ENCODE results near the gene BEND6. TPM values are rescaled to one million over a fixed set of nuclear protein-coding genes. Genes with fewer than 3 reads are reported as not detected.
A peak's percentile ranks its signal among the peaks of the same experiment; 100 is the strongest.

BEND6 gene
- total and polyA plus RNA-seq, 2 of the 4 experiments (the other 2 are of a cell fraction): 4.1 to 9.7 TPM

DNA sequence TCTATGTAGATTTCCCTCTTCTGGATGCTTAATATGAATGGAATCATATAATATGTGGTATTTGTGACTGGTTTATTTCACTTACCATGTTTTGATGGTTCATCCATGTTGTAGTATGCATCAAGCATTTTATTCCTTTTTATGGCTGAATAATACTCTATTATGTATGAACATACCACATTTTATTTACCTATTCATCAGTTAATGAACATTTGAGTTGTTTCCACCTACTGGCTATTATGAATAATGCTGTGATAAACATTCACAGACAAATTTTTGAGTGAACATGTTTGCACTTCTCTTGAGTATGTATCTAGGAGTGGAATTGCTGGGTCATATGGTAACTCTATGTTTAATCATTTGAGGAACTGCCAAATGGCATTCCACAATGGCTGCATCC is 120.2 kb downstream of the BEND6 start:
- DNase-seq (peak; percentile 11), ATAC-seq (ENCODE audit: low read depth) (no peak)
- Histone ChIP-seq H3K14ac (replicated peaks; ENCODE audit: low read depth, low read length) (no peak overlapping the region), H3K9ac (ENCODE audit: low read depth, low read length) (no peak overlapping the region), H2AFZ (replicated peaks; ENCODE audit: low read length, poor library complexity) (no peak overlapping the region), H4K8ac (ENCODE audit: low read depth in 2 of 2, low read length in 2 of 2) (no peak overlapping the region), H3K27me3 (ENCODE audit: control insufficient read depth, insufficient read depth, low read length) (no peaks in the 10 kb centered on the region), H3K36me3 (ENCODE audit: control insufficient read depth, insufficient read depth, low read length) (no peaks in the 10 kb centered on the region; the same call in 1 of the 2 replicates), H3K79me1 (ENCODE audit: low read depth in 1 of 2, low read length in 2 of 2) (0 out of 4 replicates have a peak, but pooled peaks cover 0 to 3% of the 10 kb centered on the region in 2 experiments), H3K9me1 (ENCODE audit: insufficient read depth, low read length) (no peaks in the 10 kb centered on the region; the same call in 1 of the 2 replicates), H3K4ac (ENCODE audit: low read depth, low read length) (no peak overlapping the region), H3K27ac (ENCODE audit: insufficient read depth, low read length) (no peak overlapping the region), H2BK15ac (ENCODE audit: low read depth, low read length) (no peak overlapping the region), H3K18ac (ENCODE audit: low read depth, low read length) (no peak overlapping the region), H3K9me3 (ENCODE audit: control insufficient read depth, insufficient read depth, low read length) (no peaks in the 10 kb centered on the region; the same call in 1 of the 2 replicates), H3K23ac (ENCODE audit: low read depth, low read length) (no peak overlapping the region), H3K4me2 (ENCODE audit: low read depth, low read length) (no peak overlapping the region), H3K4me1 (ENCODE audit: control insufficient read depth, insufficient read depth, low read length) (no peaks in the 10 kb centered on the region), H3K4me3 (ENCODE audit: insufficient read depth, low read depth, low read length) (no peak overlapping the region), H2BK5ac (ENCODE audit: low read depth, low read length, poor library complexity, severe bottlenecking) (no peak overlapping the region), H4K20me1 (ENCODE audit: insufficient read depth, low read length) (no peaks in the 10 kb centered on the region), H2AK5ac (ENCODE audit: low read depth, low read length) (no peak overlapping the region), H2BK120ac (ENCODE audit: low read depth, low read length) (no peak overlapping the region), H2BK20ac (ENCODE audit: low read depth, low read length) (no peak overlapping the region), H4K5ac (ENCODE audit: low read depth, low read length) (no peak overlapping the region), H2AK9ac (replicated peaks; ENCODE audit: low read depth, low read length, poor library complexity) (no peak overlapping the region), H4K91ac (ENCODE audit: insufficient read depth, low read depth, low read length) (no peak overlapping the region), H3K56ac (ENCODE audit: extremely low read depth, insufficient read depth, low read length) (no peak overlapping the region)
- CTCF ChIA-PET: no interaction called here
- BruUV-seq (replicated peaks): no TSS peak
- in situ Hi-C loops (cut with MboI; ENCODE audit: low sequenced_read_pairs) (no loop called here), dilution Hi-C loops (cut with HindIII; ENCODE audit: low sequenced_read_pairs, unreplicated experiment) (no loop called here), intact Hi-C loops (cut with micrococcal nuclease) (no loop called here)
- POLR2A ChIA-PET (ENCODE audit: unreplicated experiment): no interaction called here
- TF ChIP-seq POLR2A (IDR thresholded peaks at IDR 0.05; ENCODE audit: low read depth, low read length) (no peak), MAFK (IDR thresholded peaks at IDR 0.05; ENCODE audit: low read depth, low read length) (no peak), RCOR1 (IDR thresholded peaks at IDR 0.05; ENCODE audit: insufficient replicate concordance, low read length) (no peak), SMC3 (IDR thresholded peaks at IDR 0.05; ENCODE audit: low read depth, low read length) (no peak), MXI1 (IDR thresholded peaks at IDR 0.05; ENCODE audit: borderline replicate concordance, low read depth, low read length) (no peak), MAZ (IDR thresholded peaks at IDR 0.05; ENCODE audit: borderline replicate concordance, low read depth, low read length) (no peak), FOS (IDR thresholded peaks at IDR 0.05; ENCODE audit: low read depth, low read length) (no peak), RAD21 (IDR thresholded peaks at IDR 0.05; ENCODE audit: low read length) (no peak), RFX5 (IDR thresholded peaks at IDR 0.05; ENCODE audit: low read depth, low read length) (no peak), CEBPB (IDR thresholded peaks at IDR 0.05; ENCODE audit: low read depth, low read length) (no peak), NFE2L2 (IDR thresholded peaks at IDR 0.05; ENCODE audit: low read depth, low read length) (no peak), BHLHE40 (IDR thresholded peaks at IDR 0.05; ENCODE audit: low read depth, low read length) (no peak), CHD1 (IDR thresholded peaks at IDR 0.05; ENCODE audit: low read depth, low read length) (no peak)
- TF ChIP-seq, protein P1, sequence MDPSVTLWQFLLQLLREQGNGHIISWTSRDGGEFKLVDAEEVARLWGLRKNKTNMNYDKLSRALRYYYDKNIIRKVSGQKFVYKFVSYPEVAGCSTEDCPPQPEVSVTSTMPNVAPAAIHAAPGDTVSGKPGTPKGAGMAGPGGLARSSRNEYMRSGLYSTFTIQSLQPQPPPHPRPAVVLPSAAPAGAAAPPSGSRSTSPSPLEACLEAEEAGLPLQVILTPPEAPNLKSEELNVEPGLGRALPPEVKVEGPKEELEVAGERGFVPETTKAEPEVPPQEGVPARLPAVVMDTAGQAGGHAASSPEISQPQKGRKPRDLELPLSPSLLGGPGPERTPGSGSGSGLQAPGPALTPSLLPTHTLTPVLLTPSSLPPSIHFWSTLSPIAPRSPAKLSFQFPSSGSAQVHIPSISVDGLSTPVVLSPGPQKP (IDR thresholded peaks at IDR 0.05; ENCODE audit: borderline replicate concordance, low read depth, low read length): no peak
- TF ChIP-seq, protein P2, sequence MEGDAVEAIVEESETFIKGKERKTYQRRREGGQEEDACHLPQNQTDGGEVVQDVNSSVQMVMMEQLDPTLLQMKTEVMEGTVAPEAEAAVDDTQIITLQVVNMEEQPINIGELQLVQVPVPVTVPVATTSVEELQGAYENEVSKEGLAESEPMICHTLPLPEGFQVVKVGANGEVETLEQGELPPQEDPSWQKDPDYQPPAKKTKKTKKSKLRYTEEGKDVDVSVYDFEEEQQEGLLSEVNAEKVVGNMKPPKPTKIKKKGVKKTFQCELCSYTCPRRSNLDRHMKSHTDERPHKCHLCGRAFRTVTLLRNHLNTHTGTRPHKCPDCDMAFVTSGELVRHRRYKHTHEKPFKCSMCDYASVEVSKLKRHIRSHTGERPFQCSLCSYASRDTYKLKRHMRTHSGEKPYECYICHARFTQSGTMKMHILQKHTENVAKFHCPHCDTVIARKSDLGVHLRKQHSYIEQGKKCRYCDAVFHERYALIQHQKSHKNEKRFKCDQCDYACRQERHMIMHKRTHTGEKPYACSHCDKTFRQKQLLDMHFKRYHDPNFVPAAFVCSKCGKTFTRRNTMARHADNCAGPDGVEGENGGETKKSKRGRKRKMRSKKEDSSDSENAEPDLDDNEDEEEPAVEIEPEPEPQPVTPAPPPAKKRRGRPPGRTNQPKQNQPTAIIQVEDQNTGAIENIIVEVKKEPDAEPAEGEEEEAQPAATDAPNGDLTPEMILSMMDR (conservative IDR thresholded peaks at IDR 0.05; ENCODE audit: low read depth, low read length): no peak
- TF ChIP-seq, protein P3, sequence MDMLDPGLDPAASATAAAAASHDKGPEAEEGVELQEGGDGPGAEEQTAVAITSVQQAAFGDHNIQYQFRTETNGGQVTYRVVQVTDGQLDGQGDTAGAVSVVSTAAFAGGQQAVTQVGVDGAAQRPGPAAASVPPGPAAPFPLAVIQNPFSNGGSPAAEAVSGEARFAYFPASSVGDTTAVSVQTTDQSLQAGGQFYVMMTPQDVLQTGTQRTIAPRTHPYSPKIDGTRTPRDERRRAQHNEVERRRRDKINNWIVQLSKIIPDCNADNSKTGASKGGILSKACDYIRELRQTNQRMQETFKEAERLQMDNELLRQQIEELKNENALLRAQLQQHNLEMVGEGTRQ (IDR thresholded peaks at IDR 0.05; ENCODE audit: low read depth, low read length): no peak

Data from IMR-90 (cell line).